ENCODE measurements around the gene TCF12. TPM values are rescaled to one million over a fixed set of nuclear protein-coding genes. Genes with fewer than 3 reads are reported as not detected.

TCF12 gene
- polyA plus RNA-seq, 1 donor (not counting 4 experiments of a cell fraction or from before 2014, with no cell fraction given): 48.3 TPM

- Histone ChIP-seq H3K4me2 (ENCODE audit: control insufficient read depth, extremely low read depth, insufficient read depth, low read depth, low read length) (no peak overlapping the region), H3K27me3 (ENCODE audit: control insufficient read depth, extremely low read depth, insufficient read depth, low read length) (no peaks in the 10 kb centered on the region), H3K36me3 (ENCODE audit: control insufficient read depth in 2 of 2, extremely low read depth in 1 of 2, insufficient read depth in 2 of 2, low read length in 2 of 2) (no peaks in the 10 kb centered on the region), H4K20me1 (ENCODE audit: control insufficient read depth, extremely low read depth, insufficient read depth, low read length) (no peaks in the 10 kb centered on the region), H3K9me3 (ENCODE audit: control insufficient read depth, low read depth, low read length) (no peaks in the 10 kb centered on the region), H3K9me1 (ENCODE audit: control insufficient read depth, extremely low read depth, insufficient read depth, low read length) (no peaks in the 10 kb centered on the region), H2AFZ (ENCODE audit: control insufficient read depth, low read length) (no peak overlapping the region), H3K4me1 (ENCODE audit: control insufficient read depth, extremely low read depth, insufficient read depth, low read length) (peaks cover 3% of the 10 kb centered on the region), H3K27ac (ENCODE audit: control insufficient read depth, insufficient read depth, low read length) (no peak overlapping the region), H3K9ac (ENCODE audit: control insufficient read depth, extremely low read depth, insufficient read depth, low read length) (no peak overlapping the region), H3K79me2 (ENCODE audit: control insufficient read depth, insufficient read depth, low read length) (peaks cover 82% of the 10 kb centered on the region), H3K4me3 (ENCODE audit: control insufficient read depth in 2 of 3, extremely low read depth in 1 of 3, insufficient read depth in 2 of 3, low read depth in 1 of 3, low read length in 3 of 3) (no peak overlapping the region)
- FAIRE-seq (no peak), DNase-seq (ENCODE audit: low read depth, low spot score) (no peak)
- no peak for TF ChIP-seq EZH2 (IDR thresholded peaks at IDR 0.05; ENCODE audit: low read length)
- no peak for TF ChIP-seq CTCF (optimal IDR thresholded peaks at IDR 0.05 in 1 of 3, IDR thresholded peaks at IDR 0.05 in 1 of 3, conservative IDR thresholded peaks at IDR 0.05 in 1 of 3; ENCODE audit: extremely low read depth in 1 of 3, insufficient read depth in 2 of 3, low read length in 3 of 3)
- dilution Hi-C loops (cut with MboI; ENCODE audit: extremely low pct_ligation_motif_present, low sequenced_read_pairs): no loop called here
These were observed 44.7 kb downstream of the TCF12 start for GRCh38 chr15:56963126-56963525.

- H3K4me1 ChIP-seq (ENCODE audit: control insufficient read depth, extremely low read depth, insufficient read depth, low read length): peaks cover 8% of the 10 kb centered on the region
- TF ChIP-seq CTCF (optimal IDR thresholded peaks at IDR 0.05 in 1 of 3, IDR thresholded peaks at IDR 0.05 in 1 of 3, conservative IDR thresholded peaks at IDR 0.05 in 1 of 3; ENCODE audit: extremely low read depth in 1 of 3, insufficient read depth in 2 of 3, low read length in 3 of 3) (no peak), EZH2 (IDR thresholded peaks at IDR 0.05; ENCODE audit: low read length) (no peak)
- FAIRE-seq: no peak
These were observed 45.3 kb downstream of the TCF12 start for GRCh38 chr15:56963710-56964109.

More at GRCh38 chr15:56963710-56964109, 45.3 kb downstream of the TCF12 start:
- dilution Hi-C loops (cut with MboI; ENCODE audit: extremely low pct_ligation_motif_present, low sequenced_read_pairs): no loop called here
- Histone ChIP-seq H3K9ac (ENCODE audit: control insufficient read depth, extremely low read depth, insufficient read depth, low read length) (no peak overlapping the region), H3K9me3 (ENCODE audit: control insufficient read depth, low read depth, low read length) (no peaks in the 10 kb centered on the region), H3K27me3 (ENCODE audit: control insufficient read depth, extremely low read depth, insufficient read depth, low read length) (no peaks in the 10 kb centered on the region), H3K9me1 (ENCODE audit: control insufficient read depth, extremely low read depth, insufficient read depth, low read length) (no peaks in the 10 kb centered on the region), H3K27ac (ENCODE audit: control insufficient read depth, insufficient read depth, low read length) (no peak overlapping the region), H3K4me3 (ENCODE audit: control insufficient read depth in 2 of 3, extremely low read depth in 1 of 3, insufficient read depth in 2 of 3, low read depth in 1 of 3, low read length in 3 of 3) (no peak overlapping the region), H3K4me2 (ENCODE audit: control insufficient read depth, extremely low read depth, insufficient read depth, low read depth, low read length) (no peak overlapping the region), H3K79me2 (ENCODE audit: control insufficient read depth, insufficient read depth, low read length) (peaks cover 82% of the 10 kb centered on the region), H4K20me1 (ENCODE audit: control insufficient read depth, extremely low read depth, insufficient read depth, low read length) (no peaks in the 10 kb centered on the region), H2AFZ (ENCODE audit: control insufficient read depth, low read length) (no peak overlapping the region), H3K36me3 (ENCODE audit: control insufficient read depth in 2 of 2, extremely low read depth in 1 of 2, insufficient read depth in 2 of 2, low read length in 2 of 2) (no peaks in the 10 kb centered on the region)
- no peak for DNase-seq (ENCODE audit: low read depth, low spot score)

Measured in keratinocyte (primary cell).